Stimulated activated CD4-positive, alpha-beta T cell treated with anti-CD3 and anti-CD28 coated beads, Interleukin-4, amount 100 ng/mL, for 24 hours (primary cell): ENCODE data around the gene BMPR1B.
"Not testable (repeated sequence)": the region's sequence is repeated elsewhere in the genome, so short reads cannot be mapped to it uniquely, and the experiment has no call there.

Experiments used
- DNase-seq: peaks from one replicate; pipeline ENCODE4 v3.0.0-alpha.2; 2020

The BMPR1B gene

GRCh38 chr4:95155759-95156451 is 398.1 kb downstream of the BMPR1B start:
- no peak for DNase-seq

DNA sequence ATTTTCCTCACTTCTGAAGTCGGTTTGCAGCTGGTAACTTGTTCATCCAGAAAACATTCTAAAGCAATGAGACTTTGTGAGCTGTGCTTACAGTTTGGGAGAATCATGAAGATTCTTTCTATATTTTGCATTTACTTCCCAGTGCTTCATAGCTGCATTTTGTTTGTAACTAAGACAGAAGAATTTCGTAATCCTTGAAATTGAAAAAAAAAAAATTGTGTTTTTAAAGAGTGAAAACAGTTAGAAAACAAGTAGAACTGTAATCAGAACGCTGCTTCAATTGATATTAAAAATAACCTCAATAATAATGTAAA is 398.7 kb downstream of the BMPR1B start:
- no peak for DNase-seq

GRCh38 chr4:95157596-95157995 is 399.8 kb downstream of the BMPR1B start:
- no peak for DNase-seq

DNA sequence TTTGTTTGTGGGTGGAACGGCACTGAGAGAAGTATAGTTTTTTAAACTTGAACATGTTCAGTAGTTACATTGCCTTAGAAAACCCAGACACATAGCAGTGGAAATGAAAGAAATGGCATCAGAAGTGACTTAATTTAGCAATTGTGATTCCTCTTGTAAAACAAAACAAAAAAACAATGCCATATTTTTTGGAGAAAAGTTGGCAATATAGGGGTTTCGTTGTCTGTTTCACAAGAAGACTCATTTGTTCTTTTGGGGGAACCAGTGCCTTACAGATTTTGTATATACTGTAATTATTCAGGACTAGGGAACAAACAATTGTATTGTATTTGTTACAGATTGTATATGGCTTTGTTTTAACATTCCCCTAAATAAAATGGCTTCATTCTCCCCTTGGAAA is 400.3 kb downstream of the BMPR1B start:
- no peak for DNase-seq

- DNase-seq, result no peak
Observed at GRCh38 chr4:95158626-95159025, 400.9 kb downstream of the BMPR1B start.

DNA sequence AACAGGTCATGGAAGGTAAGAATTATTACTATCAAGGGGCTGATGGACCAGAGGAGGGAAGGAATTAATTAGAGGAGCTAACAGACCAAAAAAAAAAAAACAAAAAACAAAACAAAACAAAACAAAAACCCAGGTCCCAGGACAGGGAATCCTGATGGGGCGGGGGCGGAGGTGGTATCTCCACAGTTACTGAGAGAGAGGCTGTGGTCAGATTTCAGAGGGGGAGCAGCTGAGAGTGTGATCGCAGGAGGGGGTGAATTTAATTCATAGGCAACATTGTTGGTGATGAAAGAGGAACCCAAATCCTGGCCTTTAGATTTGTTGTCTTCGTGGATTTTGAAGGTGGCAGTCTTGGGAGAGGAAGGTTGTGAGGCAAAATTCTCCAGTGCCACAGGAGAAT is 401.6 kb downstream of the BMPR1B start:
- DNase-seq, result no peak

GRCh38 chr4:95161781-95162469 is 404.2 kb downstream of the BMPR1B start:
- DNase-seq, result no peak

GRCh38 chr4:95162867-95163266 is 405.1 kb downstream of the BMPR1B start:
- no peak for DNase-seq

DNA sequence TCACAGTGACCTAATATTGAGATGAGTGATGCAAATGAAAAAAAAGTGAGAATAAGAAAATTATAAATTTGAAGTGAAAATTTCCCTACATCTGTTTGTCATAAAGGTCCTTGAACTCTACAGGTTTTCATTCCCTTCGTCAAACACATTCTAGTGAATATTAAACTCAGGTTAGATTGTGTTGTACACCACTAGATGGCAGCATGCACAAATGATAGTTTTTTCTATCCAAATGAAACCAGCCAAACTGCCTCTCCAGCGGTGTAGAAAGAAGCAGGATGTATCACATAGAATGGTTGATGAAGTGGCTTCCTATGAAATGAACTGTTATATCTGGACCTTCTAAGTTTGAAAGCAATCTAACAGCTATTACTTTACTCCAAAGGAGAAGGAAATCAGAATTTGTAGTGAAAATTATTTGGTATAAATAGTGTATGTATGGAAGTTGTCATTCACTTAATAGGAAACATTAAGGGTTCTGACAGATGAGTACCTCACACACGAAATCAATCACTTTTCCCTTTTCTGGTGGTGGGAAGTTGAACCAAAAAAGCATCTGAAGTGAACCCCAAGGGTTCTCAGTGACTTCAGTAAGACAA is 408.3 kb downstream of the BMPR1B start:
- peak; percentile 35 for DNase-seq

- DNase-seq, result no peak
Observed at GRCh38 chr4:95167805-95168204, 410.1 kb downstream of the BMPR1B start.

DNA sequence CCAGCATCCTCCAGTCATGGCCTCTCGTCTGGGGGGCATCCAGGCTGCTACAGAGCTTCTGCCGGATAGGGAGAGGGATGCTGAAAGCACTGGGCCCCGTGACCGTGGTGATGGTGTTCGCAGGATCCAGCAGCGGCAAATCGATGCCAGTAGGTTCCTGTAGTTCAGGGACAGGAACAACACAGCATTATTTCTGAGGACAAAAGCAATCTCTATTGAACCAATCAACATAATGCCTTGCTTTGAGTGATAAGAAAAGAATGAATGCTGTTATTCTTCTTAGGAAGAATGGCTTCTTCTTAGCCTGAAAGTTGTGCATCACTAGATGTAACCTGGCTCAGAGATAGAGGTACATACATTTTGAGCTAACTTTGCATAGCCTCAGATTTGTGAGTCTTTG is 412.4 kb downstream of the BMPR1B start:
- DNase-seq, result no peak

GRCh38 chr4:95171377-95171776 is 413.6 kb downstream of the BMPR1B start:
- not testable (repeated sequence) for DNase-seq

DNA sequence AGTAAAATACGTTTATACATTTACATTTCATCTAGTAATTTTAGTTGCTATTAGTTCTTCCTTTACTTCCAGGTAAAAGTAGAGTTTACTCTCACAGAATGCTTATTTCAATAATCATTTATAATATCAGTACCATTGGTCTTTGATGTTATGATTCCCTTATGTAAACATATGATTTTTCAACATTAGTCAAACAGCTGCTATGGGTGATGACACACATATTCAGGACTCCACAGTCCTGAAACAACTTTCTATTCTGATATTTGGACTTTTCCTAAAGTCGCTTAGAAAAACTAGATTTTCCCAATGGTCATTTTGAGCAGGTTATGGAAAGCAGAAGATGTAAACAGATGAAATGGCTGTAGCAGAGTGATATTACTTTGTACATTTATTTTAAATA is 421.2 kb downstream of the BMPR1B start:
- DNase-seq, result no peak

DNA sequence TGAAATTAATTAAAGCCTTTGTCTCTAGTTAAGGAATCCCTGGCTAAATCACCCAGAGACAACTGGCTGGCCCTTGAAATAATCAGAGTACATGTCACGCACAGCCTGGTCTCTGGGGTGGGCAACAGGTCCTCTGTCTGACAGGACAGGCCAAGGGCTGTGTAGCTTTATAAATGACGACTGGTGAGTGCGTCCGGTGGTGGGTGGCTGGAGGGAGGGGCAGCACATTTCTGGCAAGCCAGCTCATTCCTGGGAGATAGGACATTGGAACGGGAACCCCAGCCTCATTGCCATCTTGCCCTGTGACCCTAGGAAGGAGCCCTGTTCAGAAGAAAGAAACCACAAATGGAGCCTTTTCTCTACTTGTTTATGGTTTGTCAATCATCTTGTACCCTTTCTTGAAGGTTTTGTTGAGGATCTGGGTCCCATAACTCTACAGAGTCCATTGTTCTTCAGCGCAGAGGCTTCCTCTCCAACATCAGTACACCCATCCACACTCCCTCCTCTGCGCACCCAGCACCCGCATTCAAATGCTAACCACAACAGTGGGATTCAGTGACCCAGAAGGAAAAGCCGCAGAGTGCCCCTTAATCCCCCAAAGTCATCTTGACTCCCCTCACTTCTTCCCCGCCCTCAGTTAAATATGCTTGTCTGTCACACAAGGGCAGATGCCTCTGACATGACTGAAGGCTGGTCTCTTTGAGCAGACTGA is 422.9 kb downstream of the BMPR1B start:
- DNase-seq, result no peak

DNA sequence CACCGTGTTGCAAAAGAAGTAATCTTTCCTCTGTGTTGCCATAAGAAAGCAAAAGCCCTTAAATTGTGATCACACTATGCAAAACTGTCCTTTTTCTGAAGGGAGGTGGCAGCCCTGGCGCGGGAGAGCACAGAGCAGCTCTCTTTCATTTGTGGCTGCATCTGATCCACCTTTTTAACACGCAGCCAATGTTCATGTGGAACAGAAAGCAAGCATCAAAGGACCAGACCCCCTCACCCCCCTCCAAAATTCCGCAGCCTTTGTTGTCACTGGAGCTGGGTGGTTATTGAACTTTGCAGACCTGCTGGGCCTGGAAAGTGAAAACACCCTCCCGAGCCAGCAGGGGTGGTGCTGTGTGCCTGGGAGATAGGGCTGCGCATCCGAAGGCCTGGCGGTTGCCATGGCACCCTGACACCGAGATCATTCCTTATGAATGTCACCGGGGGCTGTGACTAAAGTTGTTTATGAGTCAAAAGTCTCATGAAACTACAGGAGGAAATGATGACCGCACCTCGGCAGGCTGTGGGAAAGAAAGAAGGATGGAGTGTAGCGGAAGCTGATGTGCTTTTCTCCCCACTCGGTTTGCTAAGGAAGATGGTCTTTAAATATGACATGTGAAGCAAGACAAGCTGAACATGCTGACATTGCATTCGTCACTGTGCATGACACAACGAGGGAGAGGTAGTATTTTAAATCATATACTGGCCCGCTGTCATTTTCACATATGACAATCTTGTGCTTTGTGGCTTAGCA is 423.7 kb downstream of the BMPR1B start:
- no peak for DNase-seq

DNA sequence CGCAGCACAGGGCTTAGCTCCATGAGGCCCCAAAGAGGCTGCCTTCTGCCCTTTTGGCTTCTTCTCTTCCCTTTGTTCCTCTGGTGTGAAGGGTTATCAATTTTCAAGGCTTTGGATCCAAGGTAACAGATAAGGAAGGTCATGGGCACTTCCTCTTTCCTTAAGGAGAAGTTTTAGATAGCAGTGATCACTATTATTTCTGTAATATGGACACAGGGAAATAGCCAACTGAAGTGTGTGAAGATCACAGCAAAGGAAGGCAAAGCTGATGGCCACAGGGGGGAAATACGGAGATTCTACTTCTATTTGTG is 424.2 kb downstream of the BMPR1B start:
- DNase-seq, result no peak

DNA sequence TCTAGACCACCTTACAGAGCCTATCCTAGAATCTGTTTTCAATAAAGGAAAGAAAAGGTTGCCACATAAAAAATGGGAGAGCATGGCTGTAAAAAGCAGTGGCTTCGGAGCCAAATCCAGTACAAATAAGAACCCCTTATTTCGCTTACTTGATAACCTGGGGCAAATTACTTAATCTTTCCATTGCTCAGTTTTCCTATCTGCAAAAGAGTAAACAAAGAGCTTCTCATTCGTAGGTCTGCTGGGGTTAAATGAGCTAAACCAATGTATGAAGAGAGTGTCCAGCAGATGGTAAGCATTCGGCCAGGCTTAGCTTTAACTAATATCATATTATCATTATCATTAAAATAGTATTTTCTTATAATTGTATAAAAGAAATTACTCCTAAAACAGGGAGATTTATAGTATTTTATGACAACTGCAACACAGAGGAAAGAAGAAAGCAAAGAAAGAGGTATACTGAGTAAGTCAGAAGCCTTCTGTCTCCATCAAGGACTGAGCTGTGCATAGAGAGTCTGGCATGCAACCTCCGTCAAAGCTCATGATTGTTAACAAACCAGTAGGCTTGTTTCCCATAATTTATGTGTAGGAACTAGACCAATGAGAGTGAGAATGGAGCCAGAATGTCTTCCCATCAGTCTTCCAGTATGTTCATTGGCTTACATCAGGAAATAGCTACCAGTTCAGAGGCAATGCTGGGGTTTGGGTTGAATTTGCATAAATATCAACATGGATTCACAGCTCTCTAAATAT is 426.1 kb downstream of the BMPR1B start:
- no peak for DNase-seq

- DNase-seq, result no peak
Observed at GRCh38 chr4:95186666-95187065, 428.9 kb downstream of the BMPR1B start.

DNA sequence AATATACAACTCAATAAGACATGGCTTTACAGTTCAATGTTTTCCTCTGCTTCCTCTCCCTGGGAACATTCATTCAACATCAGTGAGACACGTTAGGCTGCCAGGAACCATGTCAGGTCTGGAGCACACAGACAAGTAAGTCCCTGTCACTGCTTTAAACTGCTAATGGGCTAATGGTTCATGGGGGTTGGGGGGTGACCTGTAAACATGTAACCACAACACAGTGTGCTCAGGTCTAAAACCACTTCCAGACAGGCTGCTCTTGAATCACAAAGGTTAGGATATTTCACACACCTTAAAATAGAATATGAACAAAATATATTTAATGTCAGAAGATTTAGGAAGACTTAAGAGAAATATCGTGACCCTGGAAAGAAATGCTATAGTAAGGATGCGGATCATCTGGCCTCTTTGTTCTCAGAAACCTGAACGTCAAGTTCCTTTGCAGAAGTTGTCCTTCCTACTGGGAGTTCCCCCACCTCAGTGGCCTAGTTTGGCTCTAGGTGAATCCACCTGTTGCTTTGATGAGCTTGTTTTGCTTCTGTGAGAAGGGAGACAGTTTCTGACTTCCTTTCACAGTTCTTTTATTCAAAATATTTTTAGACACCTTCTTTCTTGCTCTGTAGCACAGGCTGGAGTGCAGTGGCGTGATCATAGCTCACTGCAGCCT is 431.1 kb downstream of the BMPR1B start:
- no peak for DNase-seq

- DNase-seq, result no peak
Observed at GRCh38 chr4:95190751-95191436, 433.1 kb downstream of the BMPR1B start.

GRCh38 chr4:95191537-95191936 is 433.8 kb downstream of the BMPR1B start:
- no peak for DNase-seq
